GM15510 (cell line): ENCODE data around the gene RPL13.

Source experiments
- POLR2A ChIP-seq: IDR thresholded peaks from 3 replicates; pipeline ENCODE4 v1.6.1; 2011; ENCODE audit warnings: borderline replicate concordance; ENCODE audit not compliant: insufficient read length; ENCODE audit errors: extremely low read depth

The RPL13 gene

DNA sequence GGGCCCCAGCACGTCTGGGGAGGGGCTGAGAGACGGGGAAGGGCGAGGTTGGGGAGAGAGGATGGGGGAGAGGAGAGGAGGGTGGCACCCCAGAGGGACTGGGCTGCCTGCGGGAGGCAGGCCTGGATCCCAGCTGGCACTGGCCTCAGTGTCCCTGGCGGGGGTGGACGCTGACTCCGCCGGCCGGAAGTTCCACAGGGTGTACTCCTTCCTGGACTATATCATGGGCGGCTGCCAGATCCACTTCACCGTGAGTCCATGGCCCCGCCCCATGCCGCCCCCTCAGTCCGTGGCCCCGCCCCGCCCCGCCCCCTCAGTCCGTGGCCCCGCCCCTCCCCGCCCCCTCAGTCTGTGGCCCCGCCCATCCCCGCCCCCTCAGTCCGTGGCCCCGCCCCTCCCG lies 26.4 kb downstream of the RPL13 start:
- no peak for TF ChIP-seq POLR2A

DNA sequence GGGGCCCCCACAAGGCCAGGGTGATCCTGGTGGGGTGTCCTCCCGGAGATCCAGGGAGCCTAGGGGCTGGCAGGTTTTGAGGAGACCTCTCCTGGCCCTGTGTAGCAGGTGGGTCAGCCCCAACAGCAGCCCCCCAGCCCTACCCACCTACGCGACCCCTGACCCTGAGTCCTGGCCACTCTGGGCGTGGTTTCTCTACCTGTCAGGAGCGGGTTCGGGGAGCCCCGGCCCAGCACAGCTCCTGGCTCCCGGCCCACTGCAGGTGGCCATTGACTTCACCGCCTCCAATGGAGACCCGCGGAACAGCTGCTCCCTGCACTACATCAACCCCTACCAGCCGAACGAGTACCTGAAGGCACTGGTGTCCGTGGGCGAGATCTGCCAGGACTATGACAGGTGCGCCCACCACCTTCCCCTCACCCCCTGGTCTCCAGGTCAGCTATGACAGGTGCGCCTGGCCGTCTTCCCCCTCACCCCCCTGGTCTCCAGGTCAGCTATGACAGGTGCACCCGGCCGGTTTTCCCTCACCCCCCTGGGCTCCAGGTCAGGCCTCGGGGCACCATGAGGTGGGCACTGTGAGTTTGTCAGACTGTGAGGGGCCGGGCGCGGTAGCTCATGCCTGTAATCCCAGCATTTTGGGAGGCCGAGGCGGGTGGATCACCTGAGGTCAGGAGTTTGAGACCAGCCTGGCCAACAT lies 28.1 kb downstream of the RPL13 start:
- no peak for TF ChIP-seq POLR2A

DNA sequence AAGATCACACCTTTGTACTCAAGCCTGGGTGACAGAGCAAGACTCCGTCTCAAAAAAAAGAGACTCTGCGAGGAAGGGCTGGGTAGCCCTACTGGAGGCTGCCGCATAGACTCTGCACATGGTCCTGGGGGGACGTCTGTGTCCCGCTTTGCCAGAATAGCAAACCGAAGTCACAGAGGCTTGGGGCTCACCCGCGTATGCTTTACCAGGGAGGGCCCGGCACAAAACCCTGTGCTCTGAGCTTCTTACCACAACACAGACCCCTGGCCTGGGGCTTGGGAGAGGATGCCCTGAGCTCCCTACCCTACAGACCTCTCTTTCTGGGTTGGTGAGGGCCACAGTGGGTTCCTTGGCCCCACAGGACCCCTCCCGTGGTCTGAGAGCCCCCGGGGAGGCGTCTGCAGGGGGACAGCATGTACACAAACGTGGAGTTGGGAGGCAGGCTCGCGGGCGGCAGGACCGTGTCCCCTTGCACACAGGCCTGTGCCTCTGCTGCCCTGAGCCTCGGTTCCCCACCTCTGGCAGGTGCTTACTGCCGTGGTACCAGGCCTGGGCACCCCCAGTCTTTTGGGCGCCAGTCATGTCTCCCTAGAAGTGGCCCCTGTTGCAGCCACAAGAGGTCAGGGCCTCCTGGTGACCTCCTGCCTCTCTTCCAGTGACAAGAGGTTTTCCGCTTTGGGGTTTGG lies 28.9 kb downstream of the RPL13 start:
- TF ChIP-seq POLR2A, result no peak

DNA sequence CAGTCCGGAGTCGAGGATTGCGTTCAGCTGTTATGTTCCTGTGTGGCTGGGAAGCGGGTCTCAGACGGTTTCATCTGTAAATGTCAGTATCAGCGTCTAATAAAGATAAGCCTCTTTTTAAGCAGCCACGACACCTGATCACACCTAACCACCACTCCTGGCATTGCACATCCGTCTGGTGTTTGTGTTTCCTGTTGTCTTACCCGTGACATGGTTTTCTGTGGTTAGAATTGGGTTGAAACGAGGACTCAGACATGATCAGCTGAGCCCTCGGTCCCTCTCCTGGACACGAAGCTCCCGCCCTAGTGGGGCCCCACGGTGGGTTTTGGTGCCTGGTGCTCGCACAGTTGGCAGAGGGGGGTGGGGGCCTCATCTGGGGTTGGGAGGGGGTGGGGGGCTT lies 33.4 kb downstream of the RPL13 start:
- TF ChIP-seq POLR2A, result no peak

DNA sequence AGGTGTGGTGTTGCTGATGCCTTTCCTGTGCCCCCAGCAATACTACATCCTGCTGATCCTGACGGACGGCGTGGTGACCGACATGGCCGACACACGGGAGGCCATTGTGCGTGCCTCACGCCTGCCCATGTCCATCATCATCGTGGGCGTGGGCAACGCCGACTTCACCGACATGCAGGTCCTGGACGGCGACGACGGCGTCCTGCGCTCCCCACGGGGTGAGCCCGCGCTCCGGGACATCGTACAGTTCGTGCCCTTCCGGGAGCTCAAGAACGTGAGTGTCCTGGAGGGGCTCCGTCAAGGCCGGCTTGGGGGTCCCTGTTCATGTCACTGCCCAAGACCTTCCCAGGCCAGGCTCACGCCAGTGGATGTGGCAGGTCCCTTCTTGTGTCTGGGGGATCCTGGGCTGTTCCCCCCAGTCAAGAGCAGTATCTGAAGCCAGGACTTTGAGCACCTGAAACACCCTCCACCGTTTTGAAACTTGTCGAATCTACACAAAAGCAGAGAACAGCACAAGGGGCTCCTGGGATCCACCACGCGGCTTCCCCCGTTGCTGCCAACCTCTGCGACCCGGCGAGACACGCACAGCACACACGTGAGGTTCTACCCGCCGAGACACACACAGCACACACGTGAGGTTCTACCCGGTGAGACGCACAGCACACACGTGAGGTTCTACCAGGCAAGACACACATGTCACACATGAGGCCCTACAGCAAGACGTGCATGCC lies 35.0 kb downstream of the RPL13 start:
- no peak for TF ChIP-seq POLR2A

DNA sequence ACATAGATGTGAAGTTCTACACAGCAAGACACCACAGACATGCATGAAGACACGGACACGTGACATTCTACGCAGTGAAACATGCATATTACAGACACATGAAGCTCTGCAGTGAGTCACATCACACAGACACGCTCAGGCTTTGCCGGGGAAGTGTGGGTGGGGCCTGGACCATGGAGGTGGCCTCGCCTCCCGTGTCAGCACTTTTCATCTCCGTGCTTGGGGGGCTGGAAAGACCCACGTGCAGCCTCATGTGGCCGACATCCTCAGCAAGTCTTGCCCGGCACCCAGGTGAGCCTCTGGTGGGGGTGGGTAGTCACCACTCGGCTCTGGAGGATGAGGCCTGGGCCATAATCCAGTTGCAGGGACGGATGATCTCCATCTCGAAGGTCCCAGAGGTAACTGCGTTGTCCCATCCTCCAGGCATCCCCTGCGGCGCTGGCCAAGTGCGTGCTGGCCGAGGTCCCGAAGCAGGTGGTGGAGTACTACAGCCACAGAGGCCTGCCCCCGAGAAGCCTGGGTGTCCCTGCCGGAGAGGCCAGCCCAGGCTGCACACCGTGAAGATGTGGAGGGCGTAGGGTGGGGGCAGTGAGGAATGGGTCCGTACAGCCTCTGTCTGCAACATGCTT lies 35.7 kb downstream of the RPL13 start:
- TF ChIP-seq POLR2A, result no peak

DNA sequence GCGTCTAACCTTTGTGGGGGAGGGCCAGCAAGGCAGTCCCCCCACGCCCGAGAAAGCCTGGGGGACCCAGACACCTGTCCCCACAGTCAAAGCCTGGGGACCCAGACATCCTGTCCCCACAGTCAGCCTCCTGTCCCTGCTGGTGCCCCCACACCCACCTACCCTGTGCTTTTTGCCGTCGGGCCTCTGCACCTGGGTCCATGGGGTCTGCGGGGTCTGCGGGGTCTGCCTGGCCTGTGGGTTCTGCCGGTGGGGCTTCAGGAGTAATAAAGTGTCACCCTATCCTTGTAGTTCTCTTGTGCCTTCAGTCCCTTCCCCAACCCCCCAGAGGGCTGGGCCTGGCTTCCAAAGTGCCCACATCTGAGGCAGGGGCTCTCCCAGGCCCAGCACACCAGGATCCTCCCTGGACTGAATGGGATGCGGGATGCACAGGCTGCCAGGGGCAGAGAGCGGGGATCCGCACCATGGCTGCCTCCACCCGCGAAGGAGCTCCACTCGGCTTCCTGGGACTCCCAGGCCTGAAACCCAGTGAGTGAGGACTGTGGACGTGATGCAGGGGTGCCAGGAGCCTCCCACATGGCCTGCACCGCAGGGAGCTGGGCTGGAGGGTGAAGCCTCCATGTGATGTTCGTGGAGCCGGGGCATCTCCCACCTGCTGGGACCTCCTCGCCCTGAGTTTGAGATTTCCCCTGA lies 36.6 kb downstream of the RPL13 start:
- no peak for TF ChIP-seq POLR2A

DNA sequence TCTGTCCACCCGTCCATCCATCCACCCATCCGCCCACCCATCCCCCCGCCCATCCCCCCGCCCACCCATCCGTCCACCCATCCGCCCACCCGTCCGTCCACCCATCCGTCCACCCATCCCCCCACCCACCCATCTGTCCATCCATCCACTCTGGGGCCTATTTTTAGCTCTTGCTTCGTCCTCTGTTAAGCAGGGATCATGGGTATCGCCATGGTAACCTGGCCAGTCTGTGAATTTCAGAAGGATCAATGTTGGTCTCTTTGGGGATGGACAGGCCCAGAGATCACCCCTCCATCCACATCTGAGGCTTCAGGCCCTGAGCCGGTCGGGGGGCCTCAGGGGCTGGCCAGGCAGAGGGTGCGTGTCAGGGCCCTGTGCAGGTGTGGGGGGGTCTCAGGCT lies 37.7 kb downstream of the RPL13 start:
- no peak for TF ChIP-seq POLR2A

DNA sequence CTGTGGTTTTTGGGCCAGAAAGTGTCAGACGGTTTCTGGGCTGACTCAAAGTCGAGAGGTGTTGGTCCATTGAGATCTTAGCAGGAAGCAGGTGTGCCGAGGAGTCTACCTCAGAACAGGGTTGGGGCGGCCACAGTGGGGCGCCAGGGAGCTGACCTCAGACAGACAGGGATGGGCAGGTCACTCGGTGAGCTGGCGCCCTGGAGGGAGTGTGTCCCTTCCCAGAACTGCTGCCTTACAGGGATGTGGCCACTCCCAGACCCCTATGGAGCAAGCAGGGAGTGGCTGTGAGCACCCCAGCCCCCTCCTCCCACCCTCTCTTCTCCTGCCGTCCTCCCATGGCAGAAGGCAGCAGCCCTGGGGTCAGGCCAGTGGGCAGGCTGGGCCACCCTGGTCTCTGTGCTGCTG lies 39.0 kb downstream of the RPL13 start:
- TF ChIP-seq POLR2A, result no peak

DNA sequence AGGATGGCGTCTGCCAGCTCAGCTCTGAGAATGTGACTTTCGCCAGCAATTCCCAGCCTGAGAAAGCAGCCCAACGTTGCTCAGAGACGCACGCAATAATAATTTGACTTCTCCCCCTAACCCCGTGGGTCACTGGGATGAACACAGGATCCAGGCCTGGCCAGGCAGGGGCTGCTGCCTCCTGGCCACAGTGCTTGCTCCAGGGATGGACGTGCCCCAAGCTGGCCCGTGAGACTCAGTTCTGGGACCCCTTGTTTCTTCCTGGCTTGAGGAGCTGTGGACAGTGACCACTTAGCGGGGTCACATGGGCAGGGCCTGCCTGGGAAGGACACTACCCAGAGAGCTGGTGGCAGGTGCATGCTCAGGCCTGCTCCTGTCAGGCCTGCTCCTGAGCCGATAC lies 39.4 kb downstream of the RPL13 start:
- no peak for TF ChIP-seq POLR2A

DNA sequence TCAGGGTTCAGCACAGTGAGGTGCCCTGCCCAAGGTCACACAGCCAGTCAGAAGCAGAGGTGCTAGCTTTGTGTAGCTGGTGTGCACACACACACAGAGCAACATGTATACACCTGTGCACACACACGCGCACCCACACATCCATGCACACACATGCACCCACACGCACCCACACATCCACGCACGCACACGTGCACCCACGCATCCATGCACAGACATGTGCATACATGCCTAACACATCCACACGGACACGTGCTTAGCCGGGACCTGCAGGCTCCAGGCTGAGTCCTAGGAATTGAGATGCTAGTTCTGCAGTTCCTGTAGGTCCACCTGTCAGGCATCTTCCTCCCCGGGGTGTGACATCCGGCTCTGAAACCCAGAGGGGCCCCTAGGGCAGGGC lies 39.9 kb downstream of the RPL13 start:
- TF ChIP-seq POLR2A, result no peak

DNA sequence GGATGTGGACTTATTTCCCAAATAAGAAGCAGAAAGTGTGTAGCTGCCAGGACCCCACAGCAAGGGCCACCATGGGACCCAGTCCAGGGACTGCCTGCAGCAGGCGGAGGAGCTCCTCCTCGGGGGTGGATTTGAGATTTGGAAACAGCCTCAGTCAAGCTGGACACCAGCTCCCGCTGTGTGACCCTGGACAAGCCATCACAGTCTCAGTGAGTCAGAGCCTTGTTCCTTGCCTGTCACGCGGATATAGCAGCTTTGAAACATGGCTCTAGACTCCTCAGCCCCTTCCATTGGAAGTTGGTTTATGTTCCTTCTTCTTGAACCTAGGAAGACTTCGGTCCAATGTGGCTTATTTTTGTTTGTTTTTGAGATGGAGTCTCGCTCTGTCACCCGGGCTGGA lies 40.5 kb downstream of the RPL13 start:
- TF ChIP-seq POLR2A, result no peak

DNA sequence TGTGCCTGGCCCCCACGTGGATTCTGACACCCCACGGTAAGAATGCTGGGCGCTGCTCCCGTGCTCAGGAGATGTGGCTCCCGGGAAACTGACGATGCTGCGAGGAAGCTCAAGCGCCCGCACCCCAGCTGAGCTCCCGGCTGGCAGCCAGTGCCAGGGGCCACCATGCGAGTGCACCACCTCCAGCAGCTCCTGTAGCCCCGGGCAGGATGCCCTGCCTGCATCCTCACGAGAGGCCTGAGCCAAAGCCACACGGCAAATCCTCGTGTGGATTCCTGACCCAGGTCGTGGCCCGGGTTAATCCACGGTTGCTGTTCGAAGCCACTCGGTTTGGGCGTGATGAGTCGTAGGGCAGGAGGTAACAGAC lies 41.4 kb downstream of the RPL13 start:
- TF ChIP-seq POLR2A, result no peak

DNA sequence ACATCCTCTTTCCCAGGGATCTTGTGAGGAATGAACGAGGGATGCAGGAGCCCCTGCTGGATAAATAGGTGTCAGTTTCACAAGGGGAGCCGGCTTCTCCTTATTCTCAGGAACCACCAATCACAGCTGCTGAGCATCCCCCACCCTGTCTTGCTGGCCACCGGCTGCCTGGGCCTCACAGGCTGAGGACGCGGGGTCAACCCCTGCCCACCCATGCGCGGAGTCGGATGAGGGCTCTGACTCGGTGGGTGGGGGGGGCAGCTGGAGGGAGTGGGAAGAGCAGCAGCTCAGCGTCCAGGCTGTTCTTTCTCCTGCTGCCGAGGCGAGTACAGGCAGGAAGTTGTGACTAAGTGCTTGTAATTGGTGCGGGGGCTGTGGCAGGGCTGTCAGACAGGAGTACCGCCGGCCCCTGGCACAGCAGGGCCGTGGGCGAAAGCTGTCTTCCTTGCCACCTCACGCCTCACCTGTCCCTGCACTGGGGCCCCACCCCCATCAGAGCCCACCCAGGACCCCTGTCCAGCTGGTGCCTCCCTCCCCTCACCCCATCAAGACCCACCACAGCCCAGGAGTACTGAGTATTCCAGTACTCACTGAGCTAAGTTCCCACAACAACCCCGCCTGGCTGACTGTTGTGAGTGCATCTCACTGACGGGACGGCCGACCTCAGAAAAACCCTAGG lies 41.9 kb downstream of the RPL13 start:
- TF ChIP-seq POLR2A, result no peak

DNA sequence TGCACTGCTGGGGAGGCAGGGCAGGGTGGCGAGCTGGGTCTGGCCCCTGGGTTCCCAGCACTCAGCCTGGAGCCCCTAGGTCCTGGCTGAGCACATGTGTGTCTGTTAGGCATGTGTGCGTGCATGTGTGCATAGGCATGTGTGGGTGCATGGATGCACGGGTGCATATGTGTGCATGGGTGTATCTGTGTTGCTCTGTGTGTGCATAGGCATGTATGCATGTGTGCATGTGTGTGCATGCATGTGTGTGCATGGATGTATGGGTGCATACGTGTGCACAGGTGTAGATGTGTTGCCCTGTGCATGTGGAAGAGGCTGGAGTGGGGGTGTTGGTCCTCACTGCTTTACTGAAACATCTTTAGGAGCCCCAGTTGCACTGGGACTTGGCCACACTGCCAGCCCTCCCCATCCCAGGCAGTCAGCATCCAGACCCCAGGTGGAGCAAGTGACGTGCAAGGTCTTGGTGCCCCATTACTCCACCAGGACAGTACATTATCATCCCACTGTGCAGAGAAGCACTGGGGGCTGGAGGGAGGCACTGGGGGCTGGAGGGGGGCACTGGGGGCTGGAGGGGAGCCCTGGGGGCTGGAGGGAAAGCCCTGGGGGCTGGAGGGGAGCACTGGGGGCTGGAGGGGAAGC lies 42.6 kb downstream of the RPL13 start:
- no peak for TF ChIP-seq POLR2A

DNA sequence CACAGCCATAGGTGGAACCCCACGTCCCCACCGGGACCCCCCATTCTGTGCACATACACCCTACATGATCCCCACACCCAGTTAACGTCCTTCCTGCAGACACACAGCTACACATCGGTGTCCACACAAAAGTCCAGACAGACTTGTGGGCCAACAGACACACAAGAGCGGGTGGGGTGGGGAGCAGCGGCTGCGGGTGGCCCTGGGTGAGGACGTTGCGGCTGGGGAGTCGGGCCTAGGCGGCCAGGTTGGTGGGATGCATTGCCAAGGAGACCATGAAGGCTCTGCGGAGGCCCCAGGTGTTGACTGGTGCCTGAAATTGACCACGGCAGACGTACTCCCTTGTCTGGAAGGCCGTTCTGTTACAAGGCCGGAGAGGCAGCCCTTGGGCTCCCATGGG lies 44.3 kb downstream of the RPL13 start:
- TF ChIP-seq POLR2A, result no peak
